Tibial nerve (tissue), 4 donors: Measurements from ENCODE around the gene ARID1B. TPM values are rescaled to one million over a fixed set of nuclear protein-coding genes. Genes with fewer than 3 reads are reported as not detected.

ENCODE experiments used
- DNase-seq, 2 donors: peaks; one replicate each; pipeline ENCODE4 v3.0.0-alpha.2; 2019; ENCODE audit warnings: low spot score in 2 of 2
- H3K27ac ChIP-seq, 4 donors: fragments of 200-600 bp; sonication (generic) in 3 of 4; one replicate each; pipeline ENCODE4 v1.5.1; 2017 to 2019; ENCODE audit warnings: mild to moderate bottlenecking in 1 of 4
- H3K27me3 ChIP-seq, 2 donors: fragments of 200-600 bp; sonication (generic) in 1 of 2; one replicate each; pipeline versions ENCODE4 v1.5.1 to v1.6.0; 2017 to 2019
- H3K36me3 ChIP-seq, 3 donors: fragments of 200-600 bp; sonication (generic); one replicate each; pipeline ENCODE4 v1.5.1; 2018 to 2019
- H3K4me1 ChIP-seq, 4 donors: fragments of 200-600 bp; sonication (generic) in 3 of 4; one replicate each; pipeline ENCODE4 v1.5.1; 2017 to 2019
- H3K4me3 ChIP-seq, 4 donors: fragments of 200-600 bp; sonication (generic) in 3 of 4; one replicate each; pipeline ENCODE4 v1.5.1; 2017 to 2019; ENCODE audit warnings: mild to moderate bottlenecking in 1 of 4, moderate library complexity in 1 of 4
- H3K9me3 ChIP-seq, 4 donors: fragments of 200-600 bp; sonication (generic) in 3 of 4; one replicate each; pipeline ENCODE4 v1.5.1; 2017 to 2019
- EP300 ChIP-seq, 2 donors: sonication (generic); formaldehyde crosslinking; IDR thresholded peaks; one replicate each; pipeline ENCODE4 v1.6.1; 2017; ENCODE audit warnings: antibody characterized with exemption in 2 of 2, mild to moderate bottlenecking in 1 of 2
- POLR2A ChIP-seq, 2 donors: fragments of 450-650 bp; IDR thresholded peaks; one replicate each; pipeline ENCODE4 v1.6.1; 2017; ENCODE audit warnings: antibody characterized with exemption in 2 of 2, mild to moderate bottlenecking in 2 of 2, moderate library complexity in 2 of 2
- WGBS, 2 donors: methylation state at CpG; one replicate each; pipeline ENCODE4 v1.1.5; 2018; 5-methylcytosine and 5-hydroxymethylcytosine counted together
- total RNA-seq, 4 donors: library from RNA; depleted of rRNA; stranded (reverse); fragments of >200 nt; gene quantifications; one replicate each; pipeline ENCODE4 v1.1.0, GENCODE V29; 2016
- TF ChIP-seq, protein P1 (sequence below), 5 experiments: fragments of 200-600 bp in 3 of 5; fragments of 450-650 bp in 2 of 5; sonication (generic) in 3 of 5; IDR thresholded peaks; one replicate each; pipeline ENCODE4 v1.5.1; 2016 to 2019; ENCODE audit warnings: antibody characterized with exemption in 5 of 5, mild to moderate bottlenecking in 3 of 5, moderate library complexity in 2 of 5

Gene ARID1B
- total RNA-seq, 4 donors from 2014 or later, result 91.5 to 123 (median 110) TPM

DNA sequence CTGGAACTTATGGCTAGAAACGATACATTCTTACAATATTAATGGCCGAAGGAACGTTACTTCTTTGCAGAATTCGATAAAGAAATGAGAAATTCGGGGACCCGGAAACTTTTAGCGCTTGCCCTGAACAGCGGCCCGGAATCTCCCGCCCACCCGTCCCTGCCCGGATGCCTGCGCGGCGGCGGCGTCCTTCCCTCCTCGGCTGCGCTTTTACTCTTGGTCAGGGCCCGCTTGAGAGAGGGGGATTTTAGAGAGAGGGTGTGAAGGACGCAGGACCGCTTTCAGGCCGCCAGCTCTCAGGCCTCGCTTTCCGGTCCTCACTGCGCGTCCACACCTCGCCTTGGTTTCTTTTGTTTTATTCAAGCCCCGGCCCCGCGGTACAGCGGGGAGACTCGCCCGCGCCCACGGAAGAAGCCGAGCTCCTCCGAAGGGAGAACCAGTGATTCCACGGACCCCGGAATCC is 243.7 kb downstream of the ARID1B start:
- TF ChIP-seq, protein P1, sequence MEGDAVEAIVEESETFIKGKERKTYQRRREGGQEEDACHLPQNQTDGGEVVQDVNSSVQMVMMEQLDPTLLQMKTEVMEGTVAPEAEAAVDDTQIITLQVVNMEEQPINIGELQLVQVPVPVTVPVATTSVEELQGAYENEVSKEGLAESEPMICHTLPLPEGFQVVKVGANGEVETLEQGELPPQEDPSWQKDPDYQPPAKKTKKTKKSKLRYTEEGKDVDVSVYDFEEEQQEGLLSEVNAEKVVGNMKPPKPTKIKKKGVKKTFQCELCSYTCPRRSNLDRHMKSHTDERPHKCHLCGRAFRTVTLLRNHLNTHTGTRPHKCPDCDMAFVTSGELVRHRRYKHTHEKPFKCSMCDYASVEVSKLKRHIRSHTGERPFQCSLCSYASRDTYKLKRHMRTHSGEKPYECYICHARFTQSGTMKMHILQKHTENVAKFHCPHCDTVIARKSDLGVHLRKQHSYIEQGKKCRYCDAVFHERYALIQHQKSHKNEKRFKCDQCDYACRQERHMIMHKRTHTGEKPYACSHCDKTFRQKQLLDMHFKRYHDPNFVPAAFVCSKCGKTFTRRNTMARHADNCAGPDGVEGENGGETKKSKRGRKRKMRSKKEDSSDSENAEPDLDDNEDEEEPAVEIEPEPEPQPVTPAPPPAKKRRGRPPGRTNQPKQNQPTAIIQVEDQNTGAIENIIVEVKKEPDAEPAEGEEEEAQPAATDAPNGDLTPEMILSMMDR (IDR thresholded peaks at IDR 0.05), result no peak
- TF ChIP-seq POLR2A (IDR thresholded peaks at IDR 0.05) (no peak), EP300 (IDR thresholded peaks at IDR 0.05) (no peak)
- 1% methylated on average over 39 to 40 of the region's 40 CpGs for WGBS, 2 donors
- peaks cover 0 to 9% (median 0%) of the 10 kb centered on the region in 4 donors for H3K9me3 ChIP-seq
- H3K4me3 ChIP-seq, result peak overlapping the region; percentile 70 to 91 (median 85)
- H3K36me3 ChIP-seq, result no peaks in the 10 kb centered on the region
- peaks cover 0 to 49% (median 11%) of the 10 kb centered on the region in 4 donors for H3K4me1 ChIP-seq
- DNase-seq, result peak in 1 of 2 donors; percentile 52
- H3K27ac ChIP-seq, result peak overlapping the region; percentile 95 to 100 (median 99)
- no peaks in the 10 kb centered on the region for H3K27me3 ChIP-seq

DNA sequence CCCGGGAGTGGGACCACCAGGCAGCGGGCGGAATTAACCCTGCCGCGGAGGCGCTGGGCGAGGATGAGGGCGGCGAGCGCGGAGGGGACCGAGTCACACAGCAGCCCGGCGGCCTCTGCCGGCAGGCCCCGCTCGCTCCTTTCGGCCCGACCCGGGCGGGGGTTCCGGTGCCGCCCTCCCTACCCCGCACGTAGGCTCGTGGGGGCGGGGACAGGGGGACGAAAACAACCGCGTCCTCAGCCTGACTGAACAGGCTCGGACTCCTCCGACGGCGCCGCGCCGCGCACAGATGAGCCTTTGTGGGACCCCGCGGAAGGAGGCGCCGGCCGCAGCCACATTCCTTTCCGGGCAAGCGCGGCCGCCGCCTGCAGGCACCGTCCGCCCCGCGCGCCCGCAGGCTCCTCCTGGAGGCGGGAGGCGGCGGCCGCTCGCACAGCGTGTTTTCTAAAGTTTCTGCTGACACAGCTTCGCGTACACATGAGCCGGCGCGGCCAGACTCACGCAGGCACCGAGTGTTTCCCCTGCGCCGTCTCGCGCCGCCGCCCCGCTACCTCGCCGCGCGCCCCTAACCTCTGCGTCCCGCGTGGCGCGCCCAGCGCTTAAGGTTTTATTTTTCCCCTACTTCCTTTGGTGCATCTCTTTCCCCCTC is 244.3 kb downstream of the ARID1B start:
- H3K27me3 ChIP-seq, result no peaks in the 10 kb centered on the region
- H3K9me3 ChIP-seq, result peaks cover 0 to 9% (median 0%) of the 10 kb centered on the region in 4 donors
- peak overlapping the region; percentile 70 to 91 (median 85) for H3K4me3 ChIP-seq
- DNase-seq, result peak; percentile 82 to 87
- 0 to 1% methylated on average over 72 to 84 of the region's 84 CpGs for WGBS, 2 donors
- TF ChIP-seq, protein P1 (IDR thresholded peaks at IDR 0.05), result peak; percentile 18 to 78 (median 40)
- TF ChIP-seq EP300 (IDR thresholded peaks at IDR 0.05) (peak; percentile 67 to 98), POLR2A (IDR thresholded peaks at IDR 0.05) (peak; percentile 94 to 96)
- H3K4me1 ChIP-seq, result peaks cover 0 to 49% (median 11%) of the 10 kb centered on the region in 4 donors
- peak overlapping the region; percentile 95 to 100 (median 99) for H3K27ac ChIP-seq
- no peaks in the 10 kb centered on the region for H3K36me3 ChIP-seq

DNA sequence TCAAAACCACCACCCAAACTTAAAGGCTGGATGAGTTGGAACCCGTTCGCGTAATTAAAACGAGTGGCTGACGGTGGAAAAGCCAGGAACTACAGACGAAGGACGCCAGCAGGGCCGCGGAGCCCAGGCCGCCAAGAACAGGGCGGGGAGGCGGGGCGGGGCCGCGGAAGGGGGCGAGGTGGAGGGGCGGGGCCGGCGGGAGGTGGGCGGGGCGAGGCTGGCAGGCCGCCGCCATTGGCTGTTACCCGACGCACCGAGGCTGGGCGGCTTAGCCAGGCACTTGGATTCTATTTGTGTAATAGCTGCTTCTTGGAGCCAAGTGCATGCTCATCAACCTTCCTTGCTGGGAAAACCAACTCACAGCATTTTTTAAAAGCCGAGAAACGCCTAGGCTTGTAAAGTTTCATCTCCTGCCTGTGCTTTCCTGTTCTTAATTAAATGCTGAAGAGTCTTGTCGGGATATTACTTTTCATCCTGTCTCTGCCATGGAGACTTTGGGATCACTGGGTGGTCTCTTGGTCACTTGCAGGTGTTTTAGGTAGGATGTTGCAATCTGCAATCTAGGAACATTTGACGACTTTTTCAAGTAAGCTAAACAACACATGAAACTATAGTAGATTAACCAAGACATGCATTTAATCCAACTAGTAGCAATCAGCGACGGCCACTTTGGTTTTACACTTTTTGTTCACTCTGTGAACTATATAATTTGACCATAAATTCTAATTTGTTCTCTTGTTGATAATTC is 245.0 kb downstream of the ARID1B start:
- DNase-seq, result peak; percentile 80 to 81

DNA sequence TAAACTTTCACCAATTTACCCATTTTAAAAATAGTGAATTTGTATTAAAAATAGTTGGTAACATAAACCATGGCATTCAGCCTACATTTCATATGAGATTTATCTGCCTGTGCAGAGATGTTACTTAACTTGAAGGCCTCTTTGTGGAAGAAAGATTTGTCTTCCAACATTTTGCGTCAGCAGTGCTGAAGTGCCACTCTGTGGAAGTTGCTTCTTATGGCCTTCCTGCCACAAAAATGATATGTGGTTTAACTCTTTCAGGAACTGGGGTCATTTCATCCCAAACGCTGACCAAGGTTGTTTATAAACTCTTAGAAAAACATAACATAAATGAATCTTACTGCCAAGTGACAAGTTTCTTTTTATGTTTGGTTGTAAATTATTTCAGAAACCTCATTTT is 246.8 kb downstream of the ARID1B start:
- WGBS, 2 donors, result 17 to 21% methylated on average over 2 of the region's 2 CpGs
- Histone ChIP-seq H3K27ac (peak overlapping the region in 2 of 4 donors; percentile 95 to 100), H3K4me1 (peaks cover 0 to 42% (median 10%) of the 10 kb centered on the region in 4 donors), H3K27me3 (no peaks in the 10 kb centered on the region), H3K9me3 (peaks cover 0 to 9% (median 0%) of the 10 kb centered on the region in 4 donors), H3K4me3 (no peak overlapping the region), H3K36me3 (no peaks in the 10 kb centered on the region)
- DNase-seq, result no peak
- TF ChIP-seq POLR2A (IDR thresholded peaks at IDR 0.05), result no peak
- TF ChIP-seq, protein P1 (IDR thresholded peaks at IDR 0.05), result no peak
- no peak for TF ChIP-seq EP300 (IDR thresholded peaks at IDR 0.05)

More for the DNA sequence above, 245.0 kb downstream of the ARID1B start:
- peaks cover 0 to 49% (median 11%) of the 10 kb centered on the region in 4 donors for H3K4me1 ChIP-seq
- H3K36me3 ChIP-seq, result no peaks in the 10 kb centered on the region
- 4 to 5% methylated on average over 26 to 31 of the region's 33 CpGs for WGBS, 2 donors
- peaks cover 0 to 9% (median 0%) of the 10 kb centered on the region in 4 donors for H3K9me3 ChIP-seq
- peak overlapping the region; percentile 95 to 100 (median 99) for H3K27ac ChIP-seq
- no peaks in the 10 kb centered on the region for H3K27me3 ChIP-seq
- peak overlapping the region; percentile 70 to 91 (median 85) for H3K4me3 ChIP-seq
- TF ChIP-seq, protein P1 (IDR thresholded peaks at IDR 0.05), result no peak
- TF ChIP-seq POLR2A (IDR thresholded peaks at IDR 0.05) (peak; percentile 54 to 62), EP300 (IDR thresholded peaks at IDR 0.05) (peak in 1 of 2 donors; percentile 83)
